OCI-LY3 (cell line): Measurements from ENCODE around the gene POU5F1.

Experiments used
- EZH2phosphoT487 ChIP-seq: fragments of 200-600 bp; shearing (Covaris generic); IDR thresholded peaks from 2 replicates; pipeline ENCODE4 v1.6.1; 2018; ENCODE audit warnings: antibody characterized with exemption, mixed run types, low read depth
- TF ChIP-seq, protein P1 (sequence below): fragments of 200-600, 300-600 bp; sonication (generic); IDR thresholded peaks from 2 replicates; pipeline ENCODE4 v1.5.1; 2014; ENCODE audit warnings: antibody characterized with exemption, low read length, low read depth

GRCh38 chr6:31190488-31190887 lies 20.0 kb upstream of the POU5F1 start:
- TF ChIP-seq, protein P1, sequence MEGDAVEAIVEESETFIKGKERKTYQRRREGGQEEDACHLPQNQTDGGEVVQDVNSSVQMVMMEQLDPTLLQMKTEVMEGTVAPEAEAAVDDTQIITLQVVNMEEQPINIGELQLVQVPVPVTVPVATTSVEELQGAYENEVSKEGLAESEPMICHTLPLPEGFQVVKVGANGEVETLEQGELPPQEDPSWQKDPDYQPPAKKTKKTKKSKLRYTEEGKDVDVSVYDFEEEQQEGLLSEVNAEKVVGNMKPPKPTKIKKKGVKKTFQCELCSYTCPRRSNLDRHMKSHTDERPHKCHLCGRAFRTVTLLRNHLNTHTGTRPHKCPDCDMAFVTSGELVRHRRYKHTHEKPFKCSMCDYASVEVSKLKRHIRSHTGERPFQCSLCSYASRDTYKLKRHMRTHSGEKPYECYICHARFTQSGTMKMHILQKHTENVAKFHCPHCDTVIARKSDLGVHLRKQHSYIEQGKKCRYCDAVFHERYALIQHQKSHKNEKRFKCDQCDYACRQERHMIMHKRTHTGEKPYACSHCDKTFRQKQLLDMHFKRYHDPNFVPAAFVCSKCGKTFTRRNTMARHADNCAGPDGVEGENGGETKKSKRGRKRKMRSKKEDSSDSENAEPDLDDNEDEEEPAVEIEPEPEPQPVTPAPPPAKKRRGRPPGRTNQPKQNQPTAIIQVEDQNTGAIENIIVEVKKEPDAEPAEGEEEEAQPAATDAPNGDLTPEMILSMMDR: no peak
- TF ChIP-seq EZH2phosphoT487: no peak
